Mucosa of descending colon (tissue), 3 donors: Measurements from ENCODE around the gene SEC63. TPM values are rescaled to one million over a fixed set of nuclear protein-coding genes. Genes with fewer than 3 reads are reported as not detected.
"Not testable (repeated sequence)": the region's sequence is repeated elsewhere in the genome, so short reads cannot be mapped to it uniquely, and the experiment has no call there.

Source experiments
- ATAC-seq: fragments of 200-7000 bp; cut with Tn5 transposase; one replicate; pipeline ENCODE4 v1.9.1; 2020; ENCODE audit warnings: mild to moderate bottlenecking, moderate library complexity
- DNase-seq, 3 donors: peaks; one replicate each; pipeline ENCODE4 v3.0.0-alpha.2; 2020
- H3K36me3 ChIP-seq: fragments of 200-600 bp; one replicate; pipeline ENCODE4 v1.8.0; 2021; ENCODE audit warnings: low read depth, mild to moderate bottlenecking
- H3K4me1 ChIP-seq: fragments of 200-600 bp; one replicate; pipeline ENCODE4 v1.8.0; 2021; ENCODE audit warnings: low read depth, mild to moderate bottlenecking
- H3K4me3 ChIP-seq: fragments of 200-600 bp; one replicate; pipeline ENCODE4 v1.8.0; 2021; ENCODE audit warnings: mild to moderate bottlenecking
- H3K9me3 ChIP-seq: fragments of 200-600 bp; one replicate; pipeline ENCODE4 v1.8.0; 2021; ENCODE audit warnings: mild to moderate bottlenecking
- intact Hi-C, 2 donors: fragments of 100-400 bp; cut with DNase I in 1 of 2; cut with micrococcal nuclease in 1 of 2; formaldehyde crosslinking; loops; one replicate each; pipeline versions ENCODE4 v1.11.0 to v1.11.1; 2022; cut with DNase I, micrococcal nuclease
- total RNA-seq, 3 donors: library from RNA; stranded (reverse); fragmentation: NEBNext Ultra II Directional in 2 of 3; extraction: Animal tissue kit (Norgen Biotek cat#: 25700) in 2 of 3; gene quantifications; one replicate each; pipeline versions ENCODE4 v1.2.1 to v1.2.4, GENCODE V29; 2021 to 2023
- TF ChIP-seq, protein P1 (sequence below): fragments of 200-600 bp; IDR thresholded peaks from one replicate; pipeline ENCODE4 v1.8.0; 2022; ENCODE audit warnings: antibody characterized with exemption, mild to moderate bottlenecking
- donor health status: DM: no; HTN: no; CAD: no; lungs with moderate emphysema.
- donor health status: DM: no; HTN: no; CAD: no.
- donor health status: DM: no; HTN: yes; CAD: no.

The SEC63 gene
- total RNA-seq, 3 donors from 2014 or later, result 47.5 to 84.9 (median 70.8) TPM

DNA sequence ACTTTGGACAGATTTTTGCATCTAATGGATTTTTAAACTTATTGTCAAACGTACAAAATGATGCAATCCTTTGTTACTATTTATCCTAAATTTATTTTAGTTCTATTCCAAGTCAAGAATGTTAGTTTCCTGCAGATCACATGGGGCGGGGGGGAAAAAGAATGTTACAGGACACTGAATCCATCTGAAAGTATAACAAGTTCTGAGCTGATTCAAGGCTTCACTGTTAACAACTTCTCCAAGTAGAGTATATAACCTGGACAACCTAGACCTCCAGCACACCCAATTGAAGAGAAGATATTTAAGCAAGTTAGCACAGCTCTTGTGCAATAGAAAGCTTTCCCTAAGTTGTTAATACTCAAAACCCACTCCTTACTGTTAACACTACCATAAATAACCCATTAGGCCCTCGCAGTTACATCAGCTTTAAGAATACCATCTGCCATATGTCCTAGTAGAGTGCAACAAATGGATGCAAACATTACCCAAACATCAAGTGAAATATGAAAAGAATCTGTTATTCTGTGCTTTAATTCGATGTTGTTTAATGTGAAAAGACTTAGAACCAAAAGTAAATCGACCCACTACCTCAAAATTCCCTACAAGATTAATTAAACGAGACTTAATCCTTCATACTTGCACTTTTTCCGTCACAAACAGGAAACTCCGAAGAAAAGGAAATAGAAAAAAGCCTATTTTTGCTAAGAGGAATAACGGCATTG lies 1.3 kb downstream of the SEC63 start:
- DNase-seq, result no peak
- TF ChIP-seq, protein P1, sequence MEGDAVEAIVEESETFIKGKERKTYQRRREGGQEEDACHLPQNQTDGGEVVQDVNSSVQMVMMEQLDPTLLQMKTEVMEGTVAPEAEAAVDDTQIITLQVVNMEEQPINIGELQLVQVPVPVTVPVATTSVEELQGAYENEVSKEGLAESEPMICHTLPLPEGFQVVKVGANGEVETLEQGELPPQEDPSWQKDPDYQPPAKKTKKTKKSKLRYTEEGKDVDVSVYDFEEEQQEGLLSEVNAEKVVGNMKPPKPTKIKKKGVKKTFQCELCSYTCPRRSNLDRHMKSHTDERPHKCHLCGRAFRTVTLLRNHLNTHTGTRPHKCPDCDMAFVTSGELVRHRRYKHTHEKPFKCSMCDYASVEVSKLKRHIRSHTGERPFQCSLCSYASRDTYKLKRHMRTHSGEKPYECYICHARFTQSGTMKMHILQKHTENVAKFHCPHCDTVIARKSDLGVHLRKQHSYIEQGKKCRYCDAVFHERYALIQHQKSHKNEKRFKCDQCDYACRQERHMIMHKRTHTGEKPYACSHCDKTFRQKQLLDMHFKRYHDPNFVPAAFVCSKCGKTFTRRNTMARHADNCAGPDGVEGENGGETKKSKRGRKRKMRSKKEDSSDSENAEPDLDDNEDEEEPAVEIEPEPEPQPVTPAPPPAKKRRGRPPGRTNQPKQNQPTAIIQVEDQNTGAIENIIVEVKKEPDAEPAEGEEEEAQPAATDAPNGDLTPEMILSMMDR, result no peak
- Histone ChIP-seq H3K4me1 (peaks cover 19% of the 10 kb centered on the region), H3K36me3 (no peaks in the 10 kb centered on the region), H3K4me3 (peak overlapping the region; percentile 84), H3K9me3 (no peaks in the 10 kb centered on the region)
- intact Hi-C loops, result no loop called here
- ATAC-seq, result no peak

DNA sequence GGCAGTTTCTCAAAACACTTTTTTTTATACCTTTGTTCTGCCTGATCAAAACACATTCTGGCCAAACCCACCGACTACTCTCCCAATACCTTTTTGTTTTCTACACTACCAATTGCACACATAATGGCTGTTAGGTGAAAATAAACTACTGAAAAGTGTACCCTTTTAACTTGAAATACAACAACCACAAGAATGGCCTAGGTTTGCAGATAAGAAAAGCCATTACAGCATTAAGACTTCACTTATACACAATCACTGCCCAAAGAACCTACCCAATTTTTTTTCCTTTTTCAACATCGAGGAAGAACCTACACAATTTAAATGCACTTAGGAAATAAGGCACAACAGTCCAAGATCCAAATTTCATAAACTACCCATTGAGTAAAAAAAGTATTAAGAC lies 1.8 kb downstream of the SEC63 start:
- DNase-seq (no peak), ATAC-seq (no peak)
- TF ChIP-seq, protein P1, result no peak
- intact Hi-C loops, result no loop called here
- no peak overlapping the region for H3K4me3 ChIP-seq
- no peaks in the 10 kb centered on the region for H3K9me3 ChIP-seq
- H3K36me3 ChIP-seq, result no peaks in the 10 kb centered on the region
- peaks cover 19% of the 10 kb centered on the region for H3K4me1 ChIP-seq

DNA sequence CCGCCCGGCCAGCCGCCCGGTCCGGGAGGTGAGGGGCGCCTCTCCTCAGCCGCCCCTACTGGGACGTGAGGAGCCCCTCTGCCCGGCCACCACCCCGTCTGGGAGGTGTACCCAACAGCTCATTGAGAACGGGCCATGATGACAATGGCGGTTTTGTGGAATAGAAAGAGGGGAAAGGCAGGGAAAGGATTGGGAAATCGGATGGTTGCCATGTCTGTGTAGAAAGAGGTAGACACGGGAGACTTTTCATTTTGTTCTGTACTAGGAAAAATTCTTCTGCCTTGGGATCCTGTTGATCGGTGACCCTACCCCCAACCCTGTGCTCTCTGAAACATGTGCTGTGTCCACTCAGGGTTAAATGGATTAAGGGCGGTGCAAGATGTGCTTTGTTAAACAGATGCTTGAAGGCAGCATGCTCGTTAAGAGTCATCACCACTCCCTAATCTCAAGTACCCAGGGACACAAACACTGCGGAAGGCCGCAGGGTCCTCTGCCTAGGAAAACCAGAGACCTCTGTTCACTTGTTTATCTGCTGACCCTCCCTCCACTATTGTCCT lies 4.1 kb downstream of the SEC63 start:
- H3K36me3 ChIP-seq, intact Hi-C loops, H3K4me3 ChIP-seq, H3K9me3 ChIP-seq, DNase-seq, ATAC-seq: not testable (repeated sequence)
- H3K4me1 ChIP-seq, result peaks cover 19% of the 10 kb centered on the region

DNA sequence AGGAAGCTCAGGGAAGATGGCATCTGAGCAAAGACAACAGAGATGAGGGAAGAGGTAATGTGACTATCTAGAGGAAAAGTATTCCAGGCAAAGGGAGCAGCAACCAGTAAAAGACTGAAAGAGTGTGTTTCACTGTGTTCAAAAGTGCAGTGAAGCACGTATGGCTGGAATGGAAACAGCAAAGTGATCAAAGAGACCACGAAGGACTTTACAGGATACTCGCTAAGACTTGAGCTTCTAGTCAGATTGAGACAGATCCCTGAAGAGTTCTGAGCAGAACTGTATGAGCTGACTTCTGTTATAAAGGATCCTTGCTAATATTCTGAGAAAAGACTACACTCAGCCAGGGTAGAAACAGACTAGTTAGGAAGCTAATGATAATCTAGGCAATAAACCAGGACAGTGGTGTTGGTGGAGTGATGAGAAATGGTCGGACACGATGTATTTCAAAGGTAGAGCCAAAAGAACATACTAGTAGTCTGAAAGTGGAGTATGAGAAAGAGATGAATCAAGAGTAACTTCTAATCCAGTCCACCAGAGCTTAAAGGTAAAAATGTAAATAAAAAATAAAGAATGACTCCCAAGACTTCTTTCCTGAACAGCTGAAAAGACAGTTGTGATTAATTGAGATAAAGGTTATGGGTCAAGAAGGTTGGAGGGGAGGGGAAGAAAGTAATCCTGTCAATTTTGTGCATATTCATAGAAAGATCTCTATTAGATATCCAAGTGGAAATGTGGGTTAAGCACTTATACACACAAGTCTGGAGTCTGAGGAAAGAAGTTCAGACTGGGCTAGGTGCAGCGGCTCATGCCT lies 14.2 kb downstream of the SEC63 start:
- intact Hi-C loops, result no loop called here
- peaks cover 12% of the 10 kb centered on the region for H3K4me1 ChIP-seq
- no peaks in the 10 kb centered on the region for H3K36me3 ChIP-seq

DNA sequence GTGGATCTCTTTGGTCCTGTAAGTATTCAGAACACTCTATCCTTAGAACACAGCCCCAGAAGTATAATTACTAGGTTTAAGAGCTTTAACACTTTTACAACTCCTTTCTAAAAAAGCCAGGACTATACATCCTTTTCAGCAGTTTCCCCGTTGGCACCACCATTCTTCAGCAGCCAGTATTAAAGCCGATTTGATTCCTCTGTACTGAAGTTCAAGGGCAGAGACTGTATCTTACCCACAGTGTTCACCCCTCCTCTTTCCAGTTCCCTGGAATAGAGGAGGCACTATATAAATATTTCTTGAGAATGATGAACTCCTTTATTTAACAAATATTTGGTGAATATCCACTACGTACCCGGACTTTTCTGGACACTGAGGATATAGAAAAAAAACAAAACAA lies 15.9 kb downstream of the SEC63 start:
- DNase-seq, result no peak

More for the DNA sequence above, 14.2 kb downstream of the SEC63 start:
- DNase-seq, result no peak
- no peak for ATAC-seq
- TF ChIP-seq, protein P1, result no peak
- H3K4me3 ChIP-seq, result no peak overlapping the region
- H3K9me3 ChIP-seq, result no peaks in the 10 kb centered on the region

More for the DNA sequence above, 15.9 kb downstream of the SEC63 start:
- intact Hi-C loops, result no loop called here
- Histone ChIP-seq H3K36me3 (no peaks in the 10 kb centered on the region), H3K4me3 (no peak overlapping the region), H3K9me3 (no peaks in the 10 kb centered on the region), H3K4me1 (peaks cover 12% of the 10 kb centered on the region)
- TF ChIP-seq, protein P1, result no peak
- ATAC-seq, result no peak
